DMS114 treated with DMSO at 0.1 percent for 48 hours (cell line): ENCODE data around the gene IFI27.

Source experiments
- DNase-seq: peaks from one replicate; lab custom pipeline; 2025; ENCODE audit not compliant: unreplicated experiment; lab: John Stamatoyannopoulos, UW

IFI27 gene

DNA sequence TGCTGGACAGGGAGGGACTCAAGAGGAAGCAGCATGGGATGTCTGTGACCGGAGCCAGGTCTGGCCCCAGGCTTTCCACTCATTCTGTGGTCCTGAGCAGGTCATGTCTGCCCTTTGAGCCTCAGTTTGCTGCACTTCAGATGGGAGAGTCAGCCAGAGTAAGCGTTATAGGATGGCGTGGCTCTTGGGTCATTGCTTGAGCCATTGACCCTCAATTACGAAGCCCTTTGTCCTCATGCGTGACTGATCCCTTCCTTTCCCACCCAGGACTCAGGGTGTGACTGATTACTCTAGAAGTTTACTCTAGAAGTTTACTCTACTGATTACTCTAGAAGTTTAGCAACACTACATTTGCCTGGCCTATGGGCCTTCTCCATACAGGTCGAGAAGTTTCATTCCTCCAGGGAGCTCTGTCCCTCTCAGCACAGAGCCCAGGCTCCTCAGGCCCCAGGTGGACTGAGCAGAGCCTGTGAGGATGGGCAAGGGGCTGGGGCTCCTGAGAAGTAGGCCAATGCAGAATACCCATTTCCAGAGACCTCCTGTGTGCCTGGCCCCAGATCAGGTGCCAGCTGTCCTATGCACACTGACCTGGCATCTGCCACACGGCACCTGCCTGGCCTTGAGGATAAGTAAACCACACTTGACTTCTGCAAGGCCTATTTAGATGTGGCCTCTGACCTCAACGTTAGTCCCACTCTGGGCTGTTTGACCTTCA is 7.6 kb upstream of the IFI27 start:
- DNase-seq, result no peak

GRCh38 chr14:94103554-94104150 is 6.9 kb upstream of the IFI27 start:
- no peak for DNase-seq

- DNase-seq, result no peak
Observed at GRCh38 chr14:94104731-94105130, 5.8 kb upstream of the IFI27 start.

DNA sequence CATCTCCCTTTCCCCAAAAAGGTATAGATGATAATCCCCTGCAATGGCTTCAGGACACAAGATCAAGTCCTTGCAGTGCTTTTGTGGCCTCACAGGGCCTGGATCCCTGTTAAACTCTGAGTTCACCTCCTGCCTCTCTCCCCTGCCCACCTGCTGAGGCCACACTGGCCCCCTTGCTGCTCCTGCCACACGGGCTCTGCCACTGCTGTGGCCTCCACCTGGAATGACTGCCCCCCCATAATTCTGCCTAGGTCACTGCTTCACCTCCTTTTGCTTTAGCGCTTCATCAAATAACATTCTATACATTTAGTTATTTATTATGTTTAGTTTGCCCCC is 653 bp upstream of the IFI27 start:
- DNase-seq, result no peak

DNA sequence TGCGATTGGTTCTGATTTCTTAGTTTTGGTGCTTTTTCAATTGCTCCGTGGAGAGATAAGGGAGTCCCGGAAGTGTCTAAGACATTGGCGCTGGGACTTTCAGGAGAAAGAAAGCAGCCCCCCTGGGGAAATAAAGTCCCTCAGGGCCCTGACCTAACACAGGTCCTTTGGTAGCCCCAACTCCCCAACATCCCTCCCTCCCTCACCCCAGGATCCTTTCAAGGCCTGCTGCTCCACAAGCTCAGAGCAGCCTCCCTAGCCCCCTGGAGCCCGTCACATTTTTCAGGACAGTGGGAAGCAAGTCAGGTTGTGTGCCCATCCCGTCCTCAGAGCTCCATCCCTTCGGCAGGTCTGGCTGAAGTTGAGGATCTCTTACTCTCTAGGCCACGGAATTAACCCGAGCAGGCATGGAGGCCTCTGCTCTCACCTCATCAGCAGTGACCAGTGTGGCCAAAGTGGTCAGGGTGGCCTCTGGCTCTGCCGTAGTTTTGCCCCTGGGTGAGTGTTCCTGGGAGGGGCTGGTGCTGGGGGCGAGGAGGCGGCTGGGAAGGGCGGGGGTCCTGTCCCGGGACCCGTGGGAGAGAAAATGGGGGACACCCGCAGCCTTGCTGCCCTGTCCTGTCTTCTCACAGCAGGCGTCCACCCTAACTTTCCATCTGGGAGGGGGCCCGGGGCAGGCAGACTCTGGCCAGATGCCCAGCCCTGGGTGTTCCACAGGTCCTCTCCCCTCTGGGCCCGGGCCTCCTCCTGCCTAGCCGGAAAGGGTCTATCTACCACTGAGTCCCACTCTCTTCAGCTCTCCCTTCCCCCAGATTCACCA is 950 bp downstream of the IFI27 start:
- no peak for DNase-seq

- no peak for DNase-seq
Observed at GRCh38 chr14:94112513-94113063, 2.1 kb downstream of the IFI27 start.

DNA sequence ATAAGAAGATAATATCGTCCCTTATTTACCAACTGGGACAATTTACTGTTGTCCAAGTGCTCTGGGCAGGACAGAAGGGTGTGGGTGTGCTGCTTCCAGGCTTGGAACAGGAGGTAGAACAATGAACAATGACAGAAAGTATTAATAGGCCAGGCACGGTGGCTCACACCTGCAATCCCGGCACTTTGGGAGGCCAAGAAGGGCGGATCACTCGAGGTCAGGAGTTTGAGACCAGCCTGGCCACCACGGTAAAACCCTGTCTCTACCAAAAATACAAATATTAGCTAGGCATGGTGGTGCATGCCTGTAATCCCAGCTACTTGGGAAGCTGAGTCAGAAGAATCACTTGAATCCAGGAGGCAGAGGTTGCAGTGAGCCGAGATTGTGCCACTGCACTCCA is 2.5 kb downstream of the IFI27 start:
- no peak for DNase-seq

DNA sequence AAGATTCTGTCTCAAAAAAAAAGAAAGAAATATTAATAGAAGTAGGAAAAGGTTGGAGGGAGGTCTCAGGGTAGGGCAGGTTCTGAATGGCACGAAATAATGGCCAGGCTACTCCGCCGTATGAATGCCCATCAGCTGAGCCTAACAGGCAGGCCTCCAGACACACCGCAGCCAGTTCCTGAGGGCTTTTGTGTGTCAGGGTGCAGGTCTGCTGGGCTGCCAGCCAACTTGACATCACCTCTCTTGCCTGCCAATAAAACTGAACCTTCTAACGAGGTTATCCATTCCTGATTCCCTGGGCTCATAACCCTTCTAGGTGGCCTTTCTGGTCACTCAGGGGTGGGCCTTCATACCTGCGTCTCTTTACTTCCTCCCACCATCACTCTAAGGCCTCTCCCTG is 3.0 kb downstream of the IFI27 start:
- no peak for DNase-seq

GRCh38 chr14:94113908-94114588 is 3.5 kb downstream of the IFI27 start:
- no peak for DNase-seq

- no peak for DNase-seq
Observed at GRCh38 chr14:94114589-94115057, 4.1 kb downstream of the IFI27 start.

- no peak for DNase-seq
Observed at GRCh38 chr14:94115058-94115591, 4.6 kb downstream of the IFI27 start.

DNA sequence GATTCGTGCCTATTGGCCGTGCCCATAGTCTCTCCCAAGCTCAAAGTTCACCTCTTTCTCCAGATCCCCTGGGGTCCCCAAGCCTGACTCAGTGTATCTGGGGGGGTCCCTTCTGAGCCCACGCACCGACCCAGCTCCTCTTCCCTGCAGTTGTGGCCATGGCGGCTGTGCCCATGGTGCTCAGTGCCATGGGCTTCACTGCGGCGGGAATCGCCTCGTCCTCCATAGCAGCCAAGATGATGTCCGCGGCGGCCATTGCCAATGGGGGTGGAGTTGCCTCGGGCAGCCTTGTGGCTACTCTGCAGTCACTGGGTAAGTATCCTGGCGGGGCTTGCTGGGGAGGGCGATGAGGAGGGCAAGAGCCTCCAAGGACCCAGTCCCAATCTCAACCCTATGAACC is 5.1 kb downstream of the IFI27 start:
- no peak for DNase-seq

- no peak for DNase-seq
Observed at GRCh38 chr14:94116701-94117100, 6.2 kb downstream of the IFI27 start.

DNA sequence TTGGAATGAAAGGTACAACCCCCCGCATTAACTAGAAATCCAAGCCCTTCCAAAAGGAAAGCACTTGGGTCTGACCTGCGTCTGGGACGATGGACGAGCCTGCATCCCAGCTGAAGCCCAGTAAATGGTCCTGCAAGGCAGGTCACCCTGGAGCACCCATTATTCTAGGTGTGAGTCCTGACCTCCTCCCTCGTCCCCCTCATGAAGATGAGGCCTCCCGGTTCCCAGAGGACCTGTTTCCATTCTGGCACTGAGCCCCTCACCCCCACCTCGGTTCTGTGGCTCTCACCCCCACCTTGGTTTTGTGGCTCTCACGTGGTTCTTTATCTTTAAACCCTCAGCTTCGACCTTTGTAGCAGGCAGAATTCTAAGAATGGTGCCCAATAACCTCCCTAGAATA is 7.3 kb downstream of the IFI27 start:
- DNase-seq, result no peak

- DNase-seq, result no peak
Observed at GRCh38 chr14:94119071-94119470, 8.5 kb downstream of the IFI27 start.

- no peak for DNase-seq
Observed at GRCh38 chr14:94120667-94121340, 10.3 kb downstream of the IFI27 start.

- no peak for DNase-seq
Observed at GRCh38 chr14:94121485-94121884, 10.9 kb downstream of the IFI27 start.

DNA sequence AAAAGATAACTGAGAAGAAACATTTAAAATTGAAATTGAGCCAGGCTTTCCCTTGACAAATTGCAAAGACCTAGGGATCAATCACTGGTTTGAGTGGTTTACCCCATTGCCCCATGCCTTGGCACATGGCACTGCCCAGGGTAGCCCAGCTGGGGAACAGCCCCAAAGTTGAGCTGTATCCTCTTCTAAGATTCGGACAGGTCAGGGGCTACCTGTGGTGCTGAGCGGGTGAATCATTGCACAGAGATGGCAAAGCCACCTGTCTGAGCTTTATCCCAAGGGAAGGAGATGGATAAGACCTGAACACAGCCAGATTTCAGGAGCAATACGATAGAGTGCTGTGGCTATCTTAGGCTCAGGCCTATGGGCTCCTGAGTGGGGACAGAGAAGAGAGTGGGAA is 11.9 kb downstream of the IFI27 start:
- no peak for DNase-seq

DNA sequence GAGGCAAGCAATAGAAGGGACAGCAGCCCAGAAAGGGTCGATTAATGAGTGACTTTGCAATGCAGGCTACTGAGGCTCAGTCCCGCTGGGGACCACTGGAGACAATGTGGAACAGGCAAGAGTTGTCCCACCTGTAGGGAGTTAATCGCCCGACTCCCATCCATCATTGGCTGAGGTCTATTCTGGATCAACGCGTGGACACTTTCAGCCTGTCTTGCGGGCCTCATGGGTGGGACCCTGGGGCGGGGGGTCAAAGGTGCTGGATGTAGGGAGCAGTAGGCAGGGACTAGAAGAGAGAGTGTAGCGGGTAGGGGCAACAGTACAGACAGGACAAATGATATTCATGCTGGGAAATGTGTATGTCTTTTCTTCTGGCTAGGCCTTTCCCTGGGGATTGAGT is 12.8 kb downstream of the IFI27 start:
- DNase-seq, result no peak

GRCh38 chr14:94123868-94124267 is 13.3 kb downstream of the IFI27 start:
- no peak for DNase-seq
